GM23338 (cell line): ENCODE measurements around the gene PNPLA8. TPM values are rescaled to one million over a fixed set of nuclear protein-coding genes. Genes with fewer than 3 reads are reported as not detected.

Experiments used
- ATAC-seq: fragments of 200-7000 bp; cut with Tn5 transposase; 3 replicates; pipeline ENCODE4 v1.9.1; 2020
- DNase-seq: peaks from one replicate; pipeline ENCODE4 v3.0.0-alpha.2; 2015; ENCODE audit warnings: low spot score
- H2AFZ ChIP-seq: fragments of 200-600 bp; sonication (generic); 2 replicates; pipeline ENCODE4 v1.8.0; 2016; ENCODE audit warnings: antibody characterized with exemption, mild to moderate bottlenecking, moderate library complexity
- H3F3A ChIP-seq: fragments of 200-600 bp; sonication (generic); replicated peaks from 2 replicates; pipeline ENCODE4 v1.8.0; 2017; ENCODE audit warnings: antibody characterized with exemption, mixed run types, low read depth
- H3K27ac ChIP-seq: fragments of 200-600 bp; sonication (generic); 2 replicates; pipeline ENCODE4 v1.6.1; 2016; ENCODE audit warnings: low read depth
- H3K27me3 ChIP-seq: fragments of 200-600 bp; sonication (generic); 2 replicates; pipeline ENCODE4 v1.8.0; 2016; ENCODE audit warnings: mild to moderate bottlenecking, mixed run types, moderate library complexity; ENCODE audit not compliant: insufficient read depth
- H3K36me3 ChIP-seq: fragments of 200-600 bp; sonication (generic); 2 replicates; pipeline ENCODE4 v1.8.0; 2016; ENCODE audit warnings: mild to moderate bottlenecking; ENCODE audit not compliant: insufficient read depth
- H3K4me1 ChIP-seq: fragments of 200-600 bp; sonication (generic); 2 replicates; pipeline ENCODE4 v1.8.0; 2016; ENCODE audit warnings: mild to moderate bottlenecking, moderate library complexity; ENCODE audit not compliant: insufficient read depth
- H3K4me2 ChIP-seq: fragments of 200-600 bp; sonication (generic); 2 replicates; pipeline ENCODE4 v1.7.1; 2017; ENCODE audit warnings: mixed run types
- H3K4me3 ChIP-seq: fragments of 200-600 bp; sonication (generic); 2 replicates; pipeline ENCODE4 v1.6.1; 2016; ENCODE audit warnings: mixed run types
- H3K79me2 ChIP-seq: fragments of 200-600 bp; sonication (generic); replicated peaks from 2 replicates; pipeline ENCODE4 v1.8.0; 2017; ENCODE audit warnings: mild to moderate bottlenecking; ENCODE audit not compliant: insufficient read depth
- H3K9me2 ChIP-seq: fragments of 200-600 bp; sonication (generic); 2 replicates; pipeline ENCODE4 v1.8.0; 2017; ENCODE audit not compliant: insufficient read depth
- H4K20me1 ChIP-seq: fragments of 200-600 bp; sonication (generic); replicated peaks from 2 replicates; pipeline ENCODE4 v1.8.0; 2017; ENCODE audit warnings: mild to moderate bottlenecking; ENCODE audit not compliant: insufficient read depth
- H3K27ac Mint-ChIP-seq: 2 replicates; pipeline ENCODE4 v1.8.0; 2020; ENCODE audit warnings: inconsistent platforms, mild to moderate bottlenecking, moderate library complexity, mixed read lengths
- H3K27me3 Mint-ChIP-seq: 3 replicates; pipeline ENCODE4 v1.8.0; 2022; ENCODE audit warnings: low read depth, mild to moderate bottlenecking, moderate library complexity, mixed read lengths, inconsistent platforms; ENCODE audit not compliant: insufficient read depth, poor library complexity
- H3K36me3 Mint-ChIP-seq: 3 replicates; pipeline ENCODE4 v1.8.0; 2021; ENCODE audit warnings: low read depth, mild to moderate bottlenecking, inconsistent platforms, moderate library complexity, mixed read lengths
- H3K4me1 Mint-ChIP-seq: 3 replicates; pipeline ENCODE4 v1.8.0; 2020; ENCODE audit warnings: mild to moderate bottlenecking, inconsistent platforms, mixed read lengths
- H3K4me3 Mint-ChIP-seq: 3 replicates; pipeline ENCODE4 v1.8.0; 2021; ENCODE audit warnings: moderate library complexity, mild to moderate bottlenecking, inconsistent platforms, mixed read lengths
- H3K9me3 Mint-ChIP-seq: 3 replicates; pipeline ENCODE4 v1.8.0; 2020; ENCODE audit warnings: moderate library complexity, mild to moderate bottlenecking, inconsistent platforms, mixed read lengths
- CTCF ChIP-seq, 2 experiments: fragments of 200-600 bp in 1 of 2; sonication (generic) in 1 of 2; conservative IDR thresholded peaks; 2 replicates each; pipeline versions ENCODE4 v1.5.1 to v1.6.1; 2016 to 2017; ENCODE audit warnings: antibody characterized with exemption in 2 of 2, low read depth in 2 of 2, mild to moderate bottlenecking in 2 of 2, moderate library complexity in 1 of 2
- ETS1 ChIP-seq: IDR thresholded peaks from 2 replicates; pipeline ENCODE4 v1.6.1; 2016; ENCODE audit warnings: antibody characterized with exemption
- POLR2AphosphoS5 ChIP-seq: IDR thresholded peaks from 2 replicates; pipeline ENCODE4 v1.6.1; 2016; ENCODE audit warnings: antibody characterized with exemption, low read depth
- REST ChIP-seq: IDR thresholded peaks from one replicate; pipeline ENCODE4 v1.6.1; 2018; ENCODE audit warnings: antibody characterized with exemption; ENCODE audit not compliant: unreplicated experiment
- STAT1 ChIP-seq: IDR thresholded peaks from one replicate; pipeline ENCODE4 v1.6.1; 2016; ENCODE audit warnings: antibody characterized with exemption; ENCODE audit not compliant: unreplicated experiment
- ZNF462 ChIP-seq: fragments of 250-450 bp; sonication (Bioruptor Pico); IDR thresholded peaks from 2 replicates; pipeline ENCODE4 v1.5.0; 2020; ENCODE audit warnings: mild to moderate bottlenecking, moderate library complexity
- polyA plus RNA-seq: library from polyadenylated mRNA; unstranded; fragments of >200 nt; fragmentation: Nextera tagmentation; extraction: Ambion mirVana; gene quantifications from 2 replicates; pipeline ENCODE4 v1.2.1, GENCODE V29; 2016
- total RNA-seq: library from RNA; depleted of rRNA; stranded (reverse); fragments of >200 nt; shearing (Covaris generic); gene quantifications from 2 replicates; pipeline ENCODE4 v1.2.3, GENCODE V29; 2014

Gene PNPLA8
- total and polyA plus RNA-seq, 2 experiments from 2014 or later = 12.5 to 13.6 TPM

- TF ChIP-seq REST = no peak
- no peak for TF ChIP-seq STAT1
- no peak for TF ChIP-seq ETS1
- TF ChIP-seq POLR2AphosphoS5 = no peak
Observed at GRCh38 chr7:108492742-108493141, 33.2 kb downstream of the PNPLA8 start (continued).

DNA sequence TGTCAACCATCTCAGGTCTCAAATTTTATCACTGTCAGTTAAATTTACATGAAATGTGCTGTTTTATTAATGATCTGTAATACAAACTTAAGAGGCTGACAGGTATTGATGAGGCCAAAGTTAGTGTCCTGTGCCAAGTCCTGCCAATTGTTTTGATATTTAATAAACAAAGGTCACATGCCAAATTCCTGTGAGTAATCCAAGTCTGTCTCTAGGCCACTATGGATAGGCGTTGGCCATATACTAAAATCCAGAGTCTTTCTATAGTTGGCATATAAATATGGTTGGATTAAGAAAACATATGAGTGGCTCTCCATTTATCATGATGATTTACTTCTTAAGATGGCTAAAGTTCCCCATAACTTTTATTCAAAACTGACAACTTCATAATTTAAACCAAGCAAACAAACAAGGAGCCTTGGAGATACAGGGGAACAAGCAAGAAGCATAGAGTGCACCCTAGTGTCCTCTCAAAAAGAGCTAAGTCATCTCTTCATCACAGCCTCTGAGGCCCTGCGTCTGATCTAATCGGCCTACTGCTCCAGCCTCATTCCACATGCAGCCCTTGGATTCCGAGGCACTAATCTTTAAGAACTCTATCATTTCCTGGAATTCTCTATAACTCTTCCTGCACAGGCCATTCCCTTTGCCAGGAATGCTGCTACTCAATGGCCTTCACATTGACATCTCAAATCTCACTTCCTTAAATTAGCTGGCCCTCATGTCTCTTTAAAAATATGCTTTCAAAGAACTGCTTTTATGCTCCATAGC is 37.0 kb downstream of the PNPLA8 start:
- TF ChIP-seq CTCF (conservative IDR thresholded peaks at IDR 0.05; ENCODE audit: low read depth in 2 of 2) (peak in 1 of 2 experiments; percentile 31; a peak in 1 of 4 replicates), STAT1 (no peak)
- H3K4me1 ChIP-seq = no peaks in the 10 kb centered on the region
- H3K4me1 Mint-ChIP-seq = no peaks in the 10 kb centered on the region
- DNase-seq (peak; percentile 20), ATAC-seq (peak; percentile 48; the same call in 2 of the 3 replicates)
- H3K4me2 ChIP-seq = no peak overlapping the region
- no peaks in the 10 kb centered on the region for H3K9me2 ChIP-seq
- no peak overlapping the region for H3K4me3 ChIP-seq
- H3K27me3 Mint-ChIP-seq = no peaks in the 10 kb centered on the region
- no peak overlapping the region for H3K4me3 Mint-ChIP-seq
- no peak overlapping the region for H2AFZ ChIP-seq
- no peaks in the 10 kb centered on the region for H3K27me3 ChIP-seq
- H3F3A ChIP-seq = no peaks in the 10 kb centered on the region
- no peaks in the 10 kb centered on the region for H4K20me1 ChIP-seq
- no peak overlapping the region for H3K27ac ChIP-seq
- no peaks in the 10 kb centered on the region for H3K79me2 ChIP-seq
- no peaks in the 10 kb centered on the region for H3K9me3 Mint-ChIP-seq
- peak overlapping the region; percentile 87 for H3K27ac Mint-ChIP-seq
- H3K36me3 Mint-ChIP-seq = no peaks in the 10 kb centered on the region
- H3K36me3 ChIP-seq = no peaks in the 10 kb centered on the region

GRCh38 chr7:108487646-108488045 is 38.3 kb downstream of the PNPLA8 start:
- ATAC-seq (no peak), DNase-seq (no peak)
- no peak overlapping the region for H3K4me3 Mint-ChIP-seq
- no peaks in the 10 kb centered on the region for H3K36me3 ChIP-seq
- no peak overlapping the region for H3K4me3 ChIP-seq
- H3K4me2 ChIP-seq = no peak overlapping the region
- no peaks in the 10 kb centered on the region for H3K36me3 Mint-ChIP-seq
- H3K9me2 ChIP-seq = no peaks in the 10 kb centered on the region
- no peaks in the 10 kb centered on the region for H3K4me1 ChIP-seq
- H3K27me3 Mint-ChIP-seq = no peaks in the 10 kb centered on the region
- no peak overlapping the region for H2AFZ ChIP-seq
- no peak overlapping the region for H3K27ac Mint-ChIP-seq
- no peaks in the 10 kb centered on the region for H3K27me3 ChIP-seq
- no peak overlapping the region for H3K27ac ChIP-seq
- H3K4me1 Mint-ChIP-seq = no peaks in the 10 kb centered on the region
- H3K79me2 ChIP-seq = no peaks in the 10 kb centered on the region
- no peaks in the 10 kb centered on the region for H4K20me1 ChIP-seq
- H3K9me3 Mint-ChIP-seq = no peaks in the 10 kb centered on the region
- H3F3A ChIP-seq = no peaks in the 10 kb centered on the region
- TF ChIP-seq ZNF462 (CRISPR knock-in tag) = no peak
